ENCODE data around the gene USP21.

The USP21 gene

GRCh38 chr1:161159087-161159912 lies at the start of gene USP21:
TSS of gene USP21 (plus strand) at chr1:161159500. CDS start at chr1:161160641, 1,141 bp downstream.
- Histone ChIP-seq H3K36me3 (ENCODE audit: control insufficient read depth, insufficient read depth, low read length) (peaks cover 3% of the 10 kb centered on the region; the same call in 1 of the 2 replicates), H3K4me3 (replicated peaks; ENCODE audit: low read depth, low read length) (peak within 1 kb of the TSS; percentile 77), H3K27me3 (replicated peaks; ENCODE audit: control insufficient read depth, insufficient read depth, low read length) (no peaks in the 10 kb centered on the region)
- DNase-seq (ENCODE audit: extremely low read depth, insufficient read length): peak; percentile 89
- peak; percentile 24 for TF ChIP-seq CTCF (IDR thresholded peaks at IDR 0.05; ENCODE audit: insufficient read depth, low read length, poor library complexity, severe bottlenecking)

- Histone ChIP-seq H3K4me3 (replicated peaks; ENCODE audit: low read depth, low read length) (no peak overlapping the region), H3K27me3 (replicated peaks; ENCODE audit: control insufficient read depth, insufficient read depth, low read length) (no peaks in the 10 kb centered on the region), H3K36me3 (ENCODE audit: control insufficient read depth, insufficient read depth, low read length) (peaks cover 3% of the 10 kb centered on the region)
- no peak for TF ChIP-seq CTCF (IDR thresholded peaks at IDR 0.05; ENCODE audit: insufficient read depth, low read length, poor library complexity, severe bottlenecking)
- no peak for DNase-seq (ENCODE audit: extremely low read depth, insufficient read length)
Measured at GRCh38 chr1:161111117-161111516, 48.2 kb upstream of the USP21 start.

- TF ChIP-seq CTCF (IDR thresholded peaks at IDR 0.05; ENCODE audit: insufficient read depth, low read length, poor library complexity, severe bottlenecking): no peak
- Histone ChIP-seq H3K36me3 (ENCODE audit: control insufficient read depth, insufficient read depth, low read length) (peaks cover 3% of the 10 kb centered on the region), H3K27me3 (replicated peaks; ENCODE audit: control insufficient read depth, insufficient read depth, low read length) (no peaks in the 10 kb centered on the region), H3K4me3 (replicated peaks; ENCODE audit: low read depth, low read length) (no peak overlapping the region)
- DNase-seq (ENCODE audit: extremely low read depth, insufficient read length): no peak
Measured at GRCh38 chr1:161111527-161111926, 47.8 kb upstream of the USP21 start.

GRCh38 chr1:161113915-161114314 lies 45.4 kb upstream of the USP21 start:
- TF ChIP-seq CTCF (IDR thresholded peaks at IDR 0.05; ENCODE audit: insufficient read depth, low read length, poor library complexity, severe bottlenecking): no peak
- peaks cover 3% of the 10 kb centered on the region for H3K36me3 ChIP-seq (ENCODE audit: control insufficient read depth, insufficient read depth, low read length)

GRCh38 chr1:161114556-161114955 lies 44.7 kb upstream of the USP21 start:
- H3K36me3 ChIP-seq (ENCODE audit: control insufficient read depth, insufficient read depth, low read length): peaks cover 4% of the 10 kb centered on the region
- no peak for TF ChIP-seq CTCF (IDR thresholded peaks at IDR 0.05; ENCODE audit: insufficient read depth, low read length, poor library complexity, severe bottlenecking)
- no peak overlapping the region for H3K4me3 ChIP-seq (replicated peaks; ENCODE audit: low read depth, low read length)
- H3K27me3 ChIP-seq (replicated peaks; ENCODE audit: control insufficient read depth, insufficient read depth, low read length): no peaks in the 10 kb centered on the region
- DNase-seq (ENCODE audit: extremely low read depth, insufficient read length): no peak

More at GRCh38 chr1:161113915-161114314, 45.4 kb upstream of the USP21 start:
- DNase-seq (ENCODE audit: extremely low read depth, insufficient read length): no peak
- H3K4me3 ChIP-seq (replicated peaks; ENCODE audit: low read depth, low read length): no peak overlapping the region
- H3K27me3 ChIP-seq (replicated peaks; ENCODE audit: control insufficient read depth, insufficient read depth, low read length): no peaks in the 10 kb centered on the region
